Measurements from ENCODE around the gene TNP1. TPM values are rescaled to one million over a fixed set of nuclear protein-coding genes. Genes with fewer than 3 reads are reported as not detected.

The TNP1 gene
- total and polyA plus RNA-seq, 2 donors (not counting 1 experiment from before 2014, with no cell fraction given) = not detected

- H3K4me3 Mint-ChIP-seq = no peak overlapping the region
- H3K27me3 Mint-ChIP-seq = peaks cover 7% of the 10 kb centered on the region
- Histone ChIP-seq H3K4me3 (ENCODE audit: control extremely low read depth in 1 of 5, extremely low read depth in 1 of 5, insufficient read depth in 1 of 5, low read depth in 2 of 5, low read length in 4 of 5) (no peak overlapping the region), H3K4me2 (replicated peaks; ENCODE audit: low read depth, low read length, poor library complexity, severe bottlenecking) (no peak overlapping the region), H3K4me1 (ENCODE audit: control insufficient read depth in 2 of 2, insufficient read depth in 2 of 2, low read length in 2 of 2) (no peaks in the 10 kb centered on the region), H4K20me1 (ENCODE audit: control insufficient read depth, insufficient read depth, low read length, poor library complexity, severe bottlenecking) (no peaks in the 10 kb centered on the region), H3K27me3 (replicated peaks in 1 of 4; ENCODE audit: control extremely low read depth in 1 of 4, control insufficient read depth in 3 of 4, insufficient read depth in 4 of 4, low read length in 3 of 4) (no peaks in the 10 kb centered on the region), H3K79me2 (ENCODE audit: control insufficient read depth, insufficient read depth, low read length) (no peaks in the 10 kb centered on the region), H3K27ac (ENCODE audit: low read length in 2 of 2) (no peak overlapping the region), H2AFZ (ENCODE audit: insufficient read depth, low read depth, low read length, poor library complexity, severe bottlenecking) (no peak overlapping the region), H3K9ac (ENCODE audit: low read length) (no peak overlapping the region), H3K9me3 (ENCODE audit: control extremely low read depth in 1 of 3, control insufficient read depth in 2 of 3, insufficient read depth in 1 of 3, low read length in 2 of 3) (peaks cover 0 to under 1% (median 0%) of the 10 kb centered on the region in 3 donors), H3K36me3 (replicated peaks in 1 of 2; ENCODE audit: control extremely low read depth in 1 of 2, control insufficient read depth in 1 of 2, extremely low read depth in 1 of 2, insufficient read depth in 2 of 2, low read length in 1 of 2) (no peaks in the 10 kb centered on the region)
- 92% methylated on average over 3 of the region's 4 CpGs for WGBS (ENCODE audit: insufficient coverage)
- DNase-seq = no peak
- POLR2A ChIA-PET = no interaction called here
- intact Hi-C loops (cut with micrococcal nuclease) = no loop called here
- H3K27ac Mint-ChIP-seq = no peak overlapping the region
- CTCF ChIA-PET = no interaction called here
- no peak for ATAC-seq (ENCODE audit: low read depth)
- TF ChIP-seq EZH2 (IDR thresholded peaks at IDR 0.05; ENCODE audit: borderline replicate concordance, insufficient read depth, low read depth, low read length, poor library complexity, severe bottlenecking) (no peak), CTCF (IDR thresholded peaks at IDR 0.05) (no peak)
- H3K9me3 Mint-ChIP-seq (ENCODE audit: insufficient read depth) = no peaks in the 10 kb centered on the region
- no peaks in the 10 kb centered on the region for H3K4me1 Mint-ChIP-seq
Measured at GRCh38 chr2:216855079-216855478, 4.8 kb downstream of the TNP1 start.

- intact Hi-C loops (cut with micrococcal nuclease) = no loop called here
- TF ChIP-seq EZH2 (IDR thresholded peaks at IDR 0.05; ENCODE audit: borderline replicate concordance, insufficient read depth, low read depth, low read length, poor library complexity, severe bottlenecking) (no peak), CTCF (IDR thresholded peaks at IDR 0.05) (no peak)
- H3K4me1 ChIP-seq (ENCODE audit: control insufficient read depth in 2 of 2, insufficient read depth in 2 of 2, low read length in 2 of 2) = no peaks in the 10 kb centered on the region
- H3K4me3 ChIP-seq (ENCODE audit: control extremely low read depth in 1 of 5, extremely low read depth in 1 of 5, insufficient read depth in 1 of 5, low read depth in 2 of 5, low read length in 4 of 5) = no peak overlapping the region
- H3K4me2 ChIP-seq (replicated peaks; ENCODE audit: low read depth, low read length, poor library complexity, severe bottlenecking) = no peak overlapping the region
- no peaks in the 10 kb centered on the region for H3K27me3 ChIP-seq (replicated peaks in 1 of 4; ENCODE audit: control extremely low read depth in 1 of 4, control insufficient read depth in 3 of 4, insufficient read depth in 4 of 4, low read length in 3 of 4)
- Mint-ChIP-seq H3K4me1 (no peaks in the 10 kb centered on the region), H3K27me3 (peaks cover 19% of the 10 kb centered on the region), H3K9me3 (ENCODE audit: insufficient read depth) (no peaks in the 10 kb centered on the region), H3K4me3 (no peak overlapping the region), H3K27ac (no peak overlapping the region)
- ChIA-PET CTCF (no interaction called here), POLR2A (no interaction called here)
- no peak overlapping the region for H3K27ac ChIP-seq (ENCODE audit: low read length in 2 of 2)
- no peaks in the 10 kb centered on the region for H3K79me2 ChIP-seq (ENCODE audit: control insufficient read depth, insufficient read depth, low read length)
- no peaks in the 10 kb centered on the region for H3K36me3 ChIP-seq (replicated peaks in 1 of 2; ENCODE audit: control extremely low read depth in 1 of 2, control insufficient read depth in 1 of 2, extremely low read depth in 1 of 2, insufficient read depth in 2 of 2, low read length in 1 of 2)
- H3K9me3 ChIP-seq (ENCODE audit: control extremely low read depth in 1 of 3, control insufficient read depth in 2 of 3, insufficient read depth in 1 of 3, low read length in 2 of 3) = peaks cover 0 to 3% (median 0%) of the 10 kb centered on the region in 3 donors
- DNase-seq (no peak), ATAC-seq (ENCODE audit: low read depth) (no peak)
- H4K20me1 ChIP-seq (ENCODE audit: control insufficient read depth, insufficient read depth, low read length, poor library complexity, severe bottlenecking) = no peaks in the 10 kb centered on the region
- H2AFZ ChIP-seq (ENCODE audit: insufficient read depth, low read depth, low read length, poor library complexity, severe bottlenecking) = no peak overlapping the region
- no peak overlapping the region for H3K9ac ChIP-seq (ENCODE audit: low read length)
- no CpG with 5 or more reads among the region's 1 CpG for WGBS (ENCODE audit: insufficient coverage)
Measured at GRCh38 chr2:216851486-216852090, 8.3 kb downstream of the TNP1 start.

All from B cell (primary cell).